HepG2 (cell line): ENCODE results near the gene HPD. TPM values are rescaled to one million over a fixed set of nuclear protein-coding genes. Genes with fewer than 3 reads are reported as not detected.
A peak's percentile ranks its signal among the peaks of the same experiment; 100 is the strongest.

Experiments used
- ARNT2 ChIP-seq: sonication (generic); formaldehyde crosslinking; IDR thresholded peaks from 2 replicates; pipeline ENCODE4 v1.8.0; 2022; ENCODE audit warnings: mild to moderate bottlenecking, low read depth, missing genetic modification reagents, moderate library complexity
- ASH2L ChIP-seq: fragments of 300-600, 200-600 bp; sonication (generic); IDR thresholded peaks from 2 replicates; pipeline ENCODE4 v1.7.0; 2017; ENCODE audit warnings: low read depth, mild to moderate bottlenecking, moderate library complexity, mixed read lengths, low read length; ENCODE audit not compliant: insufficient read length
- CAMTA2 ChIP-seq: sonication (generic); formaldehyde crosslinking; IDR thresholded peaks from 2 replicates; pipeline ENCODE4 v1.4.0; 2020; ENCODE audit warnings: mild to moderate bottlenecking, missing genetic modification reagents, borderline replicate concordance
- CHD4 ChIP-seq: fragments of 200-600 bp; sonication (generic); IDR thresholded peaks from 2 replicates; pipeline ENCODE4 v1.7.0; 2017; ENCODE audit warnings: mild to moderate bottlenecking, low read length, borderline replicate concordance
- GTF2F1 ChIP-seq: fragments of 150-350 bp; IDR thresholded peaks from 2 replicates; pipeline ENCODE4 v1.6.1; 2014; ENCODE audit warnings: low read length
- HDAC6 ChIP-seq: fragments of 200-600 bp; sonication (generic); IDR thresholded peaks from 2 replicates; pipeline ENCODE4 v1.7.0; 2017; ENCODE audit warnings: mild to moderate bottlenecking, antibody characterized with exemption, low read length, low read depth
- HOXA5 ChIP-seq: sonication (generic); formaldehyde crosslinking; IDR thresholded peaks from 2 replicates; pipeline ENCODE4 v1.4.0; 2020; ENCODE audit warnings: missing genetic modification reagents
- HOXA9 ChIP-seq: sonication (generic); formaldehyde crosslinking; IDR thresholded peaks from 2 replicates; pipeline ENCODE4 v1.8.1; 2022; ENCODE audit warnings: missing genetic modification reagents, mild to moderate bottlenecking, moderate library complexity, borderline replicate concordance
- IRF2 ChIP-seq: IDR thresholded peaks from 2 replicates; pipeline ENCODE4 v1.6.1; 2018; ENCODE audit warnings: missing genetic modification reagents, missing compliant biosample characterization
- KAT7 ChIP-seq: IDR thresholded peaks from 2 replicates; pipeline ENCODE4 v1.6.1; 2018; ENCODE audit warnings: borderline replicate concordance, missing compliant biosample characterization
- KDM1A ChIP-seq: IDR thresholded peaks from 2 replicates; pipeline ENCODE4 v1.6.1; 2016; ENCODE audit warnings: missing compliant biosample characterization
- MXI1 ChIP-seq: IDR thresholded peaks from 3 replicates; pipeline ENCODE4 v1.6.1; 2012; ENCODE audit warnings: low read depth, low read length, inconsistent platforms, borderline replicate concordance
- MZF1 ChIP-seq: sonication (generic); formaldehyde crosslinking; IDR thresholded peaks from 2 replicates; pipeline ENCODE4 v1.8.1; 2023; ENCODE audit warnings: mild to moderate bottlenecking, missing genetic modification reagents, borderline replicate concordance
- NFYB ChIP-seq: sonication (generic); formaldehyde crosslinking; IDR thresholded peaks from 2 replicates; pipeline ENCODE4 v1.4.0; 2020; ENCODE audit warnings: missing genetic modification reagents
- NFYC ChIP-seq: IDR thresholded peaks from 2 replicates; pipeline ENCODE4 v1.6.1; 2016; ENCODE audit warnings: missing genetic modification reagents, missing compliant biosample characterization
- PHF8 ChIP-seq: sonication (generic); formaldehyde crosslinking; IDR thresholded peaks from 2 replicates; pipeline ENCODE4 v1.5.0; 2020; ENCODE audit warnings: missing genetic modification reagents
- RXRB ChIP-seq: IDR thresholded peaks from 2 replicates; pipeline ENCODE4 v1.6.1; 2016; ENCODE audit warnings: borderline replicate concordance, missing genetic modification reagents, missing compliant biosample characterization
- SRY ChIP-seq: sonication (generic); formaldehyde crosslinking; IDR thresholded peaks from 2 replicates; pipeline ENCODE4 v1.8.0; 2022; ENCODE audit warnings: mild to moderate bottlenecking, missing genetic modification reagents
- TBX2 ChIP-seq: sonication (generic); formaldehyde crosslinking; IDR thresholded peaks from 2 replicates; pipeline ENCODE4 v1.5.0; 2020; ENCODE audit warnings: missing genetic modification reagents, mild to moderate bottlenecking, borderline replicate concordance
- U2AF1 ChIP-seq: fragments of 200-400 bp; formaldehyde crosslinking; optimal IDR thresholded peaks from 2 replicates; pipeline ENCODE3; 2017; ENCODE audit warnings: mild to moderate bottlenecking, low read depth, low read length
- YEATS2 ChIP-seq: sonication (generic); formaldehyde crosslinking; IDR thresholded peaks from 2 replicates; pipeline ENCODE4 v1.4.0; 2020; ENCODE audit warnings: missing genetic modification reagents, borderline replicate concordance
- ZBTB20 ChIP-seq: sonication (generic); formaldehyde crosslinking; IDR thresholded peaks from 2 replicates; pipeline ENCODE4 v1.8.1; 2023; ENCODE audit warnings: missing genetic modification reagents, low read depth, mild to moderate bottlenecking, borderline replicate concordance
- ZMYM2 ChIP-seq: sonication (generic); formaldehyde crosslinking; IDR thresholded peaks from 2 replicates; pipeline ENCODE4 v1.8.0; 2022; ENCODE audit warnings: mild to moderate bottlenecking, missing genetic modification reagents
- ZNF24 ChIP-seq: fragments of 450-650 bp; IDR thresholded peaks from 2 replicates; pipeline ENCODE4 v1.6.1; 2017; ENCODE audit warnings: antibody characterized with exemption, mild to moderate bottlenecking
- ZNF335 ChIP-seq: sonication (generic); formaldehyde crosslinking; IDR thresholded peaks from 2 replicates; pipeline ENCODE4 v1.4.0; 2020; ENCODE audit warnings: missing genetic modification reagents
- ZNF550 ChIP-seq: sonication (generic); formaldehyde crosslinking; IDR thresholded peaks from 2 replicates; pipeline ENCODE4 v1.4.0; 2020; ENCODE audit warnings: mild to moderate bottlenecking, missing genetic modification reagents, borderline replicate concordance
- ZNF572 ChIP-seq: sonication (generic); formaldehyde crosslinking; IDR thresholded peaks from 2 replicates; pipeline ENCODE4 v1.5.1; 2020; ENCODE audit warnings: mild to moderate bottlenecking, missing genetic modification reagents
- ZNF652 ChIP-seq: IDR thresholded peaks from 2 replicates; pipeline ENCODE4 v1.6.1; 2016; ENCODE audit warnings: low read depth, borderline replicate concordance
- ZSCAN21 ChIP-seq: sonication (generic); formaldehyde crosslinking; IDR thresholded peaks from 2 replicates; pipeline ENCODE4 v1.8.0; 2022; ENCODE audit warnings: mild to moderate bottlenecking, missing genetic modification reagents, moderate library complexity, borderline replicate concordance
- polyA plus RNA-seq, 8 experiments: library from polyadenylated mRNA; depleted of rRNA in 3 of 8; stranded (reverse) in 7 of 8; unstranded in 1 of 8; fragments of >200 nt; fragmentation: Illumina TruSeq in 4 of 8; extraction: Trizol in 4 of 8; gene quantifications; 2 replicates each; pipeline versions ENCODE4 v1.2.1 to v1.2.3, GENCODE V29; 2011 to 2016; ENCODE audit warnings: low read depth in 4 of 8, missing spikeins in 1 of 8, mixed read lengths in 1 of 8; ENCODE audit not compliant: insufficient read depth in 1 of 8
- total RNA-seq, 5 experiments: library from RNA; depleted of rRNA; stranded (reverse); fragments of >200 nt; fragmentation: Illumina TruSeq; extraction: Trizol; gene quantifications; 2 replicates each; pipeline ENCODE4 v1.2.3, GENCODE V29; 2016; ENCODE audit warnings: low read depth in 1 of 5
- TF ChIP-seq, protein P1 (sequence below): sonication (generic); IDR thresholded peaks from 2 replicates; pipeline ENCODE4 v1.6.1; 2016; ENCODE audit warnings: low read depth, borderline replicate concordance
- TF ChIP-seq, protein P2 (sequence below): sonication (generic); formaldehyde crosslinking; IDR thresholded peaks from 2 replicates; pipeline ENCODE4 v1.8.0; 2022; ENCODE audit warnings: mild to moderate bottlenecking, missing genetic modification reagents; ENCODE audit not compliant: insufficient replicate concordance

Gene HPD
- total and polyA plus RNA-seq, 2 of the 13 experiments (the other 11 are each of a cell fraction or from before 2014, with no cell fraction given), result 120 to 195 TPM

DNA sequence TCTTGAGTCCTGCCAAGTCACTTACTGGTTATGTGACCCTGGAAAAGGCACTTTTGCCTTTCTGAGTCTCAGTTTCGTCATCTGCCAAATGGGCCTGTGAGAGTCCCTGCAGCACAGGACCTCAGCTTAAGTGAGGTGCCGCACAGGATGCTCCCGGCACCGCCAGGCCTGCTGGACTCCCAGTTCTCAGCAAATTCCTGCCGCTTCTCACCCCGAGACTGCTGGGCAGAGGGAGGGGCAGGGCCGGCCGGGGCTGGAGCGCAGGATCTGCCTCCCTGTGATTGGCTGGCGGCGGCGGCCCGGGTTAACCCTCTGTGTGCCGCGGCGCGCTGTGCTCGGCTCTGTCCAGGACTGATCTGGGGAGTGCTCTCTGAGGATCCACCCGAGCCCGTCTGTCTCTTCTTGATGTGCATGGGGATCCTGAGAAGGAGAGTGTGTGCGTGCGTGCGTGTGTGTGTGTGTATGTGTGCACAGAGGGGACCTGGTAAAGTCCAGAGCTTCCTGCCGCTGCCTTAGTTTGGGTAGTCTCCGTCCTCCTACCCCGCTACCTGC lies 46.3 kb downstream of the HPD start (continued):
- TF ChIP-seq, protein P1, sequence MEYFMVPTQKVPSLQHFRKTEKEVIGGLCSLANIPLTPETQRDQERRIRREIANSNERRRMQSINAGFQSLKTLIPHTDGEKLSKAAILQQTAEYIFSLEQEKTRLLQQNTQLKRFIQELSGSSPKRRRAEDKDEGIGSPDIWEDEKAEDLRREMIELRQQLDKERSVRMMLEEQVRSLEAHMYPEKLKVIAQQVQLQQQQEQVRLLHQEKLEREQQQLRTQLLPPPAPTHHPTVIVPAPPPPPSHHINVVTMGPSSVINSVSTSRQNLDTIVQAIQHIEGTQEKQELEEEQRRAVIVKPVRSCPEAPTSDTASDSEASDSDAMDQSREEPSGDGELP, result 0 out of 2 replicates have a peak, but pooled peaks have one; percentile 9
- TF ChIP-seq HDAC6 (no peak), YEATS2 (peak; percentile 51; the same call in 1 of the 2 replicates), CHD4 (peak; percentile 97), ASH2L (peak; percentile 30), NFYC (CRISPR knock-in tag) (peak; percentile 64), ZSCAN21 (no peak), RXRB (CRISPR knock-in tag) (0 out of 2 replicates have a peak, but pooled peaks have one; percentile 2), SRY (0 out of 2 replicates have a peak, but pooled peaks have one; percentile 21), CAMTA2 (CRISPR knock-in tag) (no peak), ZBTB20 (no peak), IRF2 (CRISPR knock-in tag) (peak; percentile 11; the same call in 1 of the 2 replicates), PHF8 (CRISPR knock-in tag) (peak; percentile 18; the same call in 1 of the 2 replicates), ZNF572 (CRISPR knock-in tag) (no peak), ZNF550 (CRISPR knock-in tag) (no peak), GTF2F1 (no peak), MXI1 (peak; percentile 9; the same call in 1 of the 3 replicates), ZMYM2 (CRISPR knock-in tag) (peak; percentile 47; the same call in 1 of the 2 replicates), HOXA5 (CRISPR knock-in tag) (peak; percentile 54; the same call in 1 of the 2 replicates), ZNF335 (CRISPR knock-in tag) (0 out of 2 replicates have a peak, but pooled peaks have one; percentile 11), ZNF652 (CRISPR knock-in tag) (peak; percentile 98), ZNF24 (peak; percentile 78; the same call in 1 of the 2 replicates), ARNT2 (CRISPR knock-in tag) (0 out of 2 replicates have a peak, but pooled peaks have one; percentile 1), U2AF1 (no peak), KAT7 (CRISPR knock-in tag) (peak; percentile 21; the same call in 1 of the 2 replicates), HOXA9 (no peak), TBX2 (CRISPR knock-in tag) (0 out of 2 replicates have a peak, but pooled peaks have one; percentile 4), MZF1 (no peak), KDM1A (CRISPR knock-in tag) (peak; percentile 92), NFYB (CRISPR knock-in tag) (peak; percentile 56)
- TF ChIP-seq, protein P2, sequence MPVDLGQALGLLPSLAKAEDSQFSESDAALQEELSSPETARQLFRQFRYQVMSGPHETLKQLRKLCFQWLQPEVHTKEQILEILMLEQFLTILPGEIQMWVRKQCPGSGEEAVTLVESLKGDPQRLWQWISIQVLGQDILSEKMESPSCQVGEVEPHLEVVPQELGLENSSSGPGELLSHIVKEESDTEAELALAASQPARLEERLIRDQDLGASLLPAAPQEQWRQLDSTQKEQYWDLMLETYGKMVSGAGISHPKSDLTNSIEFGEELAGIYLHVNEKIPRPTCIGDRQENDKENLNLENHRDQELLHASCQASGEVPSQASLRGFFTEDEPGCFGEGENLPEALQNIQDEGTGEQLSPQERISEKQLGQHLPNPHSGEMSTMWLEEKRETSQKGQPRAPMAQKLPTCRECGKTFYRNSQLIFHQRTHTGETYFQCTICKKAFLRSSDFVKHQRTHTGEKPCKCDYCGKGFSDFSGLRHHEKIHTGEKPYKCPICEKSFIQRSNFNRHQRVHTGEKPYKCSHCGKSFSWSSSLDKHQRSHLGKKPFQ, result peak; percentile 7
